NCI-H526 treated with DMSO at 0.1 percent for 48 hours (cell line): ENCODE results near the gene SLC39A9.

Source experiments
- DNase-seq: peaks from one replicate; lab custom pipeline; 2025; lab: John Stamatoyannopoulos, UW

Gene SLC39A9

GRCh38 chr14:69500736-69501135, 102.2 kb downstream of the SLC39A9 start:
- DNase-seq, result no peak

GRCh38 chr14:69501423-69501838, 102.9 kb downstream of the SLC39A9 start:
- DNase-seq, result no peak

- no peak for DNase-seq
These were observed 106.3 kb downstream of the SLC39A9 start for GRCh38 chr14:69504775-69505174.

DNA sequence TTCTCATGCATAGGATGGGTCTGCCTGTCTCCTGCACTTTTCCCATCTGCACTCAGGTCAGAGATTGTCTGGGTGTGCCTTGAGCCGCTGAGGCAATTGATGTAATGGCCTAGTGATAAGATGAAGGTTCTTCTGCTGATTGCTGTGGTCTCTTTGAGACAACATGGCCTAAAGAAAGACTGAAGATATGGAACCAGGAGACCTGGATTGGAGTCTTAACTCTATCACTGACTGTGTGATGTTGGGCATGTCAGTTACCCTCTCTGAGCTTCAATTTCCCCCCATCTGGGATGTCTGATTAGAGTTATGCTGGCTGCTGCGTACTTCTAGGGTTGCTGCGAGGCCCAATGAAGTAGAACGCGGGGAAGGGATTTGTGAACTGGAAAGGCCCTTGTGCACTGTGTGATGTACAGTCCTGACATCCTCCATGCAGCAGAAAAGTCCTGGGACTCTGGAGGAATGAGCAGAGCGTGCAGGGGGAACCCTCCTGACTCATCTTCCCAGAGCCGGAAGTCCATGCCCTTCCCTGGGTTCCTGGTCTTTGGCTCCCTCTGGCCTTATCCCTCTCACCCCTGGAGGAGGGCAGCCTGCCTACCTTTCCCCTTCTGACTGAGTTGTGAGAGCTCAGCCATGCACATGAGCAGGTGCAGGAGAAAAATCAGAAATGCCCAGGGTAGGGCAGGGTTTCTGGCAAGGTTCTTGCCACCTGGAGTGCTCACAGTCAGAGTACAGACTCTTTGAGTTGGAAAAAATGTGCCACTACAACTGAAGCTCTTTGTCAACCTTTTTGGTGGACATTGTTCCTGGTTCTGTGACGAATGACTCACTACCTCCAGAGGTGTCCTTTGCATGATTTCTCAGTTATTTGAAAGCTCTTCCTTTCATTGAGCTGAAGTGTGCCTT, 107.1 kb downstream of the SLC39A9 start:
- DNase-seq, result no peak

GRCh38 chr14:69506241-69506595, 107.7 kb downstream of the SLC39A9 start:
- DNase-seq, result no peak
